Dedifferentiated amniotic fluid mesenchymal stem cell (primary cell): ENCODE data around the gene LRP1B.
"Not testable (repeated sequence)": the region's sequence is repeated elsewhere in the genome, so short reads cannot be mapped to it uniquely, and the experiment has no call there.

Experiments used
- DNase-seq: peaks from one replicate; pipeline ENCODE4 v3.0.0-alpha.2; 2016; ENCODE audit errors: extremely low spot score

Gene LRP1B

GRCh38 chr2:141035846-141036420 is 1094.9 kb downstream of the LRP1B start:
- no peak for DNase-seq

GRCh38 chr2:141029428-141030078 is 1101.3 kb downstream of the LRP1B start:
- DNase-seq, result no peak

GRCh38 chr2:141027221-141027620 is 1103.6 kb downstream of the LRP1B start:
- no peak for DNase-seq

- no peak for DNase-seq
These were observed 1109.2 kb downstream of the LRP1B start for GRCh38 chr2:141021611-141022010.

- no peak for DNase-seq
These were observed 1109.7 kb downstream of the LRP1B start for GRCh38 chr2:141021109-141021508.

GRCh38 chr2:141020346-141020745 is 1110.5 kb downstream of the LRP1B start:
- DNase-seq, result no peak

GRCh38 chr2:141015341-141016047 is 1115.3 kb downstream of the LRP1B start:
- no peak for DNase-seq

GRCh38 chr2:141003967-141004657 is 1126.7 kb downstream of the LRP1B start:
- DNase-seq, result no peak

GRCh38 chr2:141001750-141002149 is 1129.1 kb downstream of the LRP1B start:
- DNase-seq, result no peak

- DNase-seq, result no peak
These were observed 1132.2 kb downstream of the LRP1B start for GRCh38 chr2:140998577-140998976.

- DNase-seq, result no peak
These were observed 1132.8 kb downstream of the LRP1B start for GRCh38 chr2:140998017-140998416.

- DNase-seq, result no peak
These were observed 1136.0 kb downstream of the LRP1B start for GRCh38 chr2:140994856-140995255.

GRCh38 chr2:140990416-140990815 is 1140.4 kb downstream of the LRP1B start:
- peak; percentile 72 for DNase-seq

GRCh38 chr2:140988597-140988996 is 1142.2 kb downstream of the LRP1B start:
- no peak for DNase-seq

GRCh38 chr2:140986456-140986855 is 1144.4 kb downstream of the LRP1B start:
- DNase-seq, result no peak

- DNase-seq, result no peak
These were observed 1155.6 kb downstream of the LRP1B start for GRCh38 chr2:140975237-140975636.

GRCh38 chr2:140972724-140973123 is 1158.1 kb downstream of the LRP1B start:
- no peak for DNase-seq

- DNase-seq, result not testable (repeated sequence)
These were observed 1166.5 kb downstream of the LRP1B start for GRCh38 chr2:140964324-140964723.

- DNase-seq, result no peak
These were observed 1180.9 kb downstream of the LRP1B start for GRCh38 chr2:140949932-140950331.

- DNase-seq, result no peak
These were observed 1183.6 kb downstream of the LRP1B start for GRCh38 chr2:140947236-140947635.

GRCh38 chr2:140943867-140944266 is 1186.9 kb downstream of the LRP1B start:
- DNase-seq, result no peak

- no peak for DNase-seq
These were observed 1188.5 kb downstream of the LRP1B start for GRCh38 chr2:140942284-140942683.

- DNase-seq, result no peak
These were observed 1201.0 kb downstream of the LRP1B start for GRCh38 chr2:140929849-140930248.
